ENCODE measurements around the gene PLEKHA7. TPM values are rescaled to one million over a fixed set of nuclear protein-coding genes. Genes with fewer than 3 reads are reported as not detected.

The PLEKHA7 gene
- total RNA-seq, 1 experiment from 2014 or later, result 13.0 TPM

- H3K9me3 Mint-ChIP-seq, result no peaks in the 10 kb centered on the region
- ATAC-seq (no peak), DNase-seq (ENCODE audit: low spot score) (no peak)
- H3K4me3 Mint-ChIP-seq, result no peak overlapping the region
- peaks cover 34% of the 10 kb centered on the region for H3K4me1 Mint-ChIP-seq
- no peaks in the 10 kb centered on the region for H3K27me3 Mint-ChIP-seq (ENCODE audit: low read depth)
- H3K27ac Mint-ChIP-seq, result no peak overlapping the region
- H3K36me3 Mint-ChIP-seq, result no peaks in the 10 kb centered on the region
- CTCF ChIA-PET, result interaction anchor here (0.8 kb wide), 1 partner anchor 170 kb away, joined by 3 read pairs; no protein-coding TSS in a partner anchor
- TF ChIP-seq CBFB (CRISPR knock-in tag; IDR thresholded peaks at IDR 0.05; ENCODE audit: low read depth) (no peak), TEAD1 (CRISPR knock-in tag; IDR thresholded peaks at IDR 0.05) (no peak), ZNF423 (CRISPR knock-in tag; IDR thresholded peaks at IDR 0.05) (no peak), NR3C1 (CRISPR knock-in tag; conservative IDR thresholded peaks at IDR 0.05; ENCODE audit: low read depth) (no peak), ESRRA (CRISPR knock-in tag; IDR thresholded peaks at IDR 0.05; ENCODE audit: borderline replicate concordance) (no peak), E2F4 (CRISPR knock-in tag; IDR thresholded peaks at IDR 0.05; ENCODE audit: borderline replicate concordance, low read depth) (no peak), ZNF671 (CRISPR knock-in tag; IDR thresholded peaks at IDR 0.05) (no peak)
- POLR2A ChIA-PET, result interaction anchor here (0.6 to 1.4 kb wide), 2 partner anchors 19 to 110 kb away, joined by 3 read pairs; no protein-coding TSS in a partner anchor
Observed at GRCh38 chr11:16989554-16989953, 24.7 kb downstream of the PLEKHA7 start.

GRCh38 chr11:16987205-16987568 is 27.0 kb downstream of the PLEKHA7 start:
- H3K4me1 Mint-ChIP-seq, result peaks cover 38% of the 10 kb centered on the region
- no peak for TF ChIP-seq CDX4 (CRISPR knock-in tag; IDR thresholded peaks at IDR 0.05; ENCODE audit: borderline replicate concordance)
- TF ChIP-seq ATF1 (CRISPR knock-in tag; IDR thresholded peaks at IDR 0.05), result no peak
- TF ChIP-seq ZNF281 (CRISPR knock-in tag; IDR thresholded peaks at IDR 0.05), result 0 out of 2 replicates have a peak, but pooled peaks have one; percentile 58
- ChIA-PET CTCF (interaction anchor here (0.5 to 1.5 kb wide), 4 partner anchors 15 to 76 kb away, joined by 3 to 8 read pairs (median 4); no protein-coding TSS in a partner anchor), POLR2A (interaction anchor here (0.6 to 0.8 kb wide), 3 partner anchors 9 to 91 kb away, joined by 3 to 5 read pairs (median 3); partner anchors contain the start of gene RPS13)
- H3K36me3 Mint-ChIP-seq, result no peaks in the 10 kb centered on the region
- H3K27me3 Mint-ChIP-seq (ENCODE audit: low read depth), result no peaks in the 10 kb centered on the region
- peak; percentile 73 for ATAC-seq
- H3K27ac Mint-ChIP-seq, result peak overlapping the region; percentile 38; the same call in 1 of the 2 replicates
- peak; percentile 82 for DNase-seq (ENCODE audit: low spot score)
- H3K9me3 Mint-ChIP-seq, result no peaks in the 10 kb centered on the region
- peak overlapping the region; percentile 5; the same call in 1 of the 2 replicates for H3K4me3 Mint-ChIP-seq

- DNase-seq (ENCODE audit: low spot score), result peak; percentile 22
- H3K27me3 Mint-ChIP-seq (ENCODE audit: low read depth), result no peaks in the 10 kb centered on the region
- no peaks in the 10 kb centered on the region for H3K36me3 Mint-ChIP-seq
- peak; percentile 61 for ATAC-seq
- peak overlapping the region; percentile 38; the same call in 1 of the 2 replicates for H3K27ac Mint-ChIP-seq
- ChIA-PET POLR2A (interaction anchor here (0.6 to 0.8 kb wide), 3 partner anchors 9 to 91 kb away, joined by 3 to 5 read pairs (median 3); partner anchors contain the start of gene RPS13), CTCF (interaction anchor here (0.5 to 1.5 kb wide), 5 partner anchors 9 to 76 kb away, joined by 3 to 8 read pairs (median 3); no protein-coding TSS in a partner anchor)
- TF ChIP-seq, protein P1, sequence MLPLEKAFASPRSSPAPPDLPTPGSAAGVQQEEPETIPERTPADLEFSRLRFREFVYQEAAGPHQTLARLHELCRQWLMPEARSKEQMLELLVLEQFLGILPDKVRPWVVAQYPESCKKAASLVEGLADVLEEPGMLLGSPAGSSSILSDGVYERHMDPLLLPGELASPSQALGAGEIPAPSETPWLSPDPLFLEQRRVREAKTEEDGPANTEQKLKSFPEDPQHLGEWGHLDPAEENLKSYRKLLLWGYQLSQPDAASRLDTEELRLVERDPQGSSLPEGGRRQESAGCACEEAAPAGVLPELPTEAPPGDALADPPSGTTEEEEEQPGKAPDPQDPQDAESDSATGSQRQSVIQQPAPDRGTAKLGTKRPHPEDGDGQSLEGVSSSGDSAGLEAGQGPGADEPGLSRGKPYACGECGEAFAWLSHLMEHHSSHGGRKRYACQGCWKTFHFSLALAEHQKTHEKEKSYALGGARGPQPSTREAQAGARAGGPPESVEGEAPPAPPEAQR (CRISPR knock-in tag; IDR thresholded peaks at IDR 0.05), result no peak
- TF ChIP-seq ZNF138 (CRISPR knock-in tag; conservative IDR thresholded peaks at IDR 0.05), result no peak
- H3K4me1 Mint-ChIP-seq, result peaks cover 42% of the 10 kb centered on the region
- no peaks in the 10 kb centered on the region for H3K9me3 Mint-ChIP-seq
- peak overlapping the region; percentile 20; the same call in 1 of the 2 replicates for H3K4me3 Mint-ChIP-seq
Observed at GRCh38 chr11:16986434-16987204, 27.6 kb downstream of the PLEKHA7 start.

Data from WTC11 (cell line).